GM23248 (cell line): Measurements from ENCODE around the gene DNAAF8. TPM values are rescaled to one million over a fixed set of nuclear protein-coding genes. Genes with fewer than 3 reads are reported as not detected.

Experiments
- DNase-seq: peaks from one replicate; pipeline ENCODE4 v3.0.0-alpha.2; 2015
- H2AFZ ChIP-seq: fragments of 200-600 bp; sonication (generic); 2 replicates; pipeline ENCODE4 v1.6.1; 2016; ENCODE audit warnings: antibody characterized with exemption
- H3F3A ChIP-seq: fragments of 200-600 bp; sonication (generic); 2 replicates; pipeline ENCODE4 v1.6.1; 2016; ENCODE audit warnings: mild to moderate bottlenecking, antibody characterized with exemption, mixed run types; ENCODE audit not compliant: insufficient read depth
- H3K27ac ChIP-seq: fragments of 200-600 bp; sonication (generic); 2 replicates; pipeline ENCODE4 v1.5.1; 2016; ENCODE audit warnings: mild to moderate bottlenecking
- H3K27me3 ChIP-seq: fragments of 200-600 bp; sonication (generic); replicated peaks from 2 replicates; pipeline ENCODE4 v1.6.1; 2016; ENCODE audit warnings: mild to moderate bottlenecking; ENCODE audit not compliant: insufficient read depth
- H3K36me3 ChIP-seq: fragments of 200-600 bp; sonication (generic); 2 replicates; pipeline ENCODE4 v1.6.1; 2016; ENCODE audit warnings: low read depth, mild to moderate bottlenecking
- H3K4me1 ChIP-seq: fragments of 200-600 bp; sonication (generic); 2 replicates; pipeline ENCODE4 v1.6.1; 2016; ENCODE audit warnings: mild to moderate bottlenecking; ENCODE audit not compliant: insufficient read depth
- H3K4me2 ChIP-seq: fragments of 200-600 bp; sonication (generic); one replicate; pipeline ENCODE4 v1.6.1; 2016; ENCODE audit warnings: mild to moderate bottlenecking; ENCODE audit not compliant: unreplicated experiment
- H3K4me3 ChIP-seq: fragments of 200-600 bp; sonication (generic); 2 replicates; pipeline ENCODE4 v1.5.1; 2016; ENCODE audit warnings: mild to moderate bottlenecking
- H3K79me2 ChIP-seq: fragments of 200-600 bp; sonication (generic); 2 replicates; pipeline ENCODE4 v1.6.1; 2016; ENCODE audit warnings: mild to moderate bottlenecking; ENCODE audit not compliant: insufficient read depth
- H3K9ac ChIP-seq: fragments of 200-600 bp; sonication (generic); 2 replicates; pipeline ENCODE4 v1.6.1; 2016; ENCODE audit warnings: mild to moderate bottlenecking
- H3K9me2 ChIP-seq: fragments of 200-600 bp; sonication (generic); 2 replicates; pipeline ENCODE4 v1.6.1; 2016; ENCODE audit warnings: mixed run types, mild to moderate bottlenecking, moderate library complexity; ENCODE audit not compliant: insufficient read depth
- H3K9me3 ChIP-seq: fragments of 200-600 bp; sonication (generic); one replicate; pipeline ENCODE4 v1.6.1; 2017; ENCODE audit warnings: low read depth
- H4K20me1 ChIP-seq: fragments of 200-600 bp; sonication (generic); 2 replicates; pipeline ENCODE4 v1.6.0; 2016; ENCODE audit not compliant: insufficient read depth
- EZH2 ChIP-seq: fragments of 200-600 bp; sonication (generic); IDR thresholded peaks from 2 replicates; pipeline ENCODE4 v1.6.1; 2018; ENCODE audit warnings: antibody characterized with exemption, mild to moderate bottlenecking; ENCODE audit not compliant: insufficient read depth, poor library complexity, severe bottlenecking
- EZH2phosphoT487 ChIP-seq: fragments of 200-600 bp; sonication (generic); IDR thresholded peaks from 2 replicates; pipeline ENCODE4 v1.6.1; 2018; ENCODE audit warnings: antibody characterized with exemption, moderate library complexity, mild to moderate bottlenecking, low read depth; ENCODE audit not compliant: insufficient read depth
- WGBS, 2 experiments: methylation state at CpG; one replicate each; pipeline ENCODE4 v1.1.6; 2015 to 2017; ENCODE audit warnings: low lambda C conversion rate in 2 of 2, low coverage in 1 of 2; ENCODE audit errors: missing lambda C conversion rate in 2 of 2; 5-methylcytosine and 5-hydroxymethylcytosine counted together
- in situ Hi-C: fragments of 300-500 bp; cut with MboI; formaldehyde crosslinking; loops from 2 replicates; pipeline ENCODE4 v1.15.0; 2020
- polyA plus RNA-seq: library from polyadenylated mRNA; unstranded; fragments of >200 nt; fragmentation: Nextera tagmentation; extraction: Ambion mirVana; gene quantifications from 2 replicates; pipeline ENCODE4 v1.2.1, GENCODE V29; 2016
- total RNA-seq: library from RNA; depleted of rRNA; stranded (reverse); fragments of >200 nt; shearing (Covaris generic); gene quantifications from 2 replicates; pipeline ENCODE4 v1.2.3, GENCODE V29; 2014

The DNAAF8 gene
- total and polyA plus RNA-seq, 2 experiments from 2014 or later = 0.86 to 1.7 TPM

DNA sequence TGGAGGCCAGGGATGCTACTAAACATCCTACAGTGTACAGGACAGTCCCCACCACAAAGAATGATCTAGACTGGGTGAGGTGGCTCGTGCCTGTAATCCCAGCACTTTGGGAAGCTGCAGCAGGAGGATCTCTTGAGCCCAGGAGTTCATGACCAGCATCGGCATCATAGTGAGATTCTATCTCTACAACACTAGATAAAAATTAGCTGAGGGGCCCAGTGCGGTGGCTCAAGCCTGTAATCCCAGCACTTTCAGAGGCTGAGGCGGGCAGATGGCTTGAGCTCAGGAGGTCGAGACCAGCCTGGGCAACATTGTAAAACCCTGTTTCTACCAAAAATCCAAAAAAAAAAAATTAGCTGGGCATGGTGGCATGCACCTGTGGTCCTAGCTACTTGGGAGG is 38.0 kb downstream of the DNAAF8 start:
- H3F3A ChIP-seq = peaks cover 8% of the 10 kb centered on the region; the same call in 1 of the 2 replicates
- H3K36me3 ChIP-seq = no peaks in the 10 kb centered on the region
- H3K9me3 ChIP-seq = no peaks in the 10 kb centered on the region
- TF ChIP-seq EZH2phosphoT487 (no peak), EZH2 (no peak)
- H3K4me1 ChIP-seq = no peaks in the 10 kb centered on the region
- DNase-seq = no peak
- in situ Hi-C loops = no loop called here
- H3K4me2 ChIP-seq = no peak overlapping the region
- H3K9ac ChIP-seq = no peak overlapping the region
- no peak overlapping the region for H3K4me3 ChIP-seq
- H4K20me1 ChIP-seq = no peaks in the 10 kb centered on the region
- H3K9me2 ChIP-seq = no peaks in the 10 kb centered on the region
- no peaks in the 10 kb centered on the region for H3K27me3 ChIP-seq
- no peak overlapping the region for H3K27ac ChIP-seq
- no peaks in the 10 kb centered on the region for H3K79me2 ChIP-seq
- no peak overlapping the region for H2AFZ ChIP-seq
- WGBS, 2 experiments = 66 to 69% methylated on average over 5 of the region's 5 CpGs

DNA sequence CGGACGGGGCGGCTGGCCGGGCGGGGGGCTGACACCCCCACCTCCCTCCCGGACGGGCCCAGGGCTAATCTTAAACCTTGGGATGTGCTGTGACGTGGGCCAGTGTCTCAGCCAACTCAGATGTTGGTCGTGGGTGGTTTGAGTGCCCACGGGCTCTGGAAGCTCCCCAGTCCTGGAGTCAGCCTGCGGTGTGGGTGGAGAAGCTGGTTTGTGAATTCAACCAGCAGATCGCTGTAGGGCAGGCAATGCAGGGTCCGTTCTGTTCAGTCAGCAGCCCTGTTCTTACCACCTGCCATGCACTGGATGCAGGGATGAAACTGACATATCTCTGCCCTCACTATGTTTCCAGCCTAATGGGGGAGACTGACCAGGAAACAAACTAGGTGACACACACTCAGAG is 40.7 kb downstream of the DNAAF8 start:
- DNase-seq = no peak
- no peak overlapping the region for H2AFZ ChIP-seq
- H3K4me1 ChIP-seq = no peaks in the 10 kb centered on the region
- H3K4me2 ChIP-seq = no peak overlapping the region
- TF ChIP-seq EZH2phosphoT487 (no peak), EZH2 (no peak)
- no peaks in the 10 kb centered on the region for H3K27me3 ChIP-seq
- 70 to 80% methylated on average over 4 to 8 of the region's 13 CpGs for WGBS, 2 experiments
- in situ Hi-C loops = no loop called here
- H3F3A ChIP-seq = no peaks in the 10 kb centered on the region
- no peaks in the 10 kb centered on the region for H3K9me3 ChIP-seq
- no peaks in the 10 kb centered on the region for H3K9me2 ChIP-seq
- no peaks in the 10 kb centered on the region for H3K79me2 ChIP-seq
- no peak overlapping the region for H3K27ac ChIP-seq
- no peaks in the 10 kb centered on the region for H4K20me1 ChIP-seq
- no peaks in the 10 kb centered on the region for H3K36me3 ChIP-seq
- H3K4me3 ChIP-seq = no peak overlapping the region
- no peak overlapping the region for H3K9ac ChIP-seq

DNA sequence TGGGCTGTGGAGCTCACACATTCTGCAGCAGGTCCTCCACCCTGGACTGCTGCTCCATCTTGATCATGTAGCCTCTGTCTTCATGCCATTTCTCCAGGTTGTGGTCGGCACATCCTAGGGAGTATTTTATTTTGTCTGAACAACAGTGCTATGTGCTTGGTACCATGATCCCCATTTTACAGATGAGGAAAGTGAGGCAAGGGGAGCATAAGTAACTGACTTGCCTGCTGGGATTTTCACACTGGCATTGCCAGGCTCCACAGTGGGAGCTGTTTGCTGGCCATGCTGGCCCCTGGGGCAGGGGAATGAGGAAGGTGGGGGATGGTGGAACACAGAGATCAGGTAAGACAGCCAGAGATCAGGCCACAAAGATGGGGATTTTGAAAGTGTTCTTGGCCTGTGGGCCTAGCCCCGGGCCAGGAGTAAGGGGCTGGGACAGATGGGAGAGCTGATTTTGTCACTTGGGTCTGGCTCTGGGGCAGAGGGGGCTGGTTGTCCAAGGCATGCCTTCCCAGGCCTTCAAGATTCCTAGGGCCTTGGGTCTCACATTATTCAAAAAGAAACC is 41.9 kb downstream of the DNAAF8 start:
- DNase-seq = no peak
- H4K20me1 ChIP-seq = no peaks in the 10 kb centered on the region
- TF ChIP-seq EZH2 (no peak), EZH2phosphoT487 (no peak)

DNA sequence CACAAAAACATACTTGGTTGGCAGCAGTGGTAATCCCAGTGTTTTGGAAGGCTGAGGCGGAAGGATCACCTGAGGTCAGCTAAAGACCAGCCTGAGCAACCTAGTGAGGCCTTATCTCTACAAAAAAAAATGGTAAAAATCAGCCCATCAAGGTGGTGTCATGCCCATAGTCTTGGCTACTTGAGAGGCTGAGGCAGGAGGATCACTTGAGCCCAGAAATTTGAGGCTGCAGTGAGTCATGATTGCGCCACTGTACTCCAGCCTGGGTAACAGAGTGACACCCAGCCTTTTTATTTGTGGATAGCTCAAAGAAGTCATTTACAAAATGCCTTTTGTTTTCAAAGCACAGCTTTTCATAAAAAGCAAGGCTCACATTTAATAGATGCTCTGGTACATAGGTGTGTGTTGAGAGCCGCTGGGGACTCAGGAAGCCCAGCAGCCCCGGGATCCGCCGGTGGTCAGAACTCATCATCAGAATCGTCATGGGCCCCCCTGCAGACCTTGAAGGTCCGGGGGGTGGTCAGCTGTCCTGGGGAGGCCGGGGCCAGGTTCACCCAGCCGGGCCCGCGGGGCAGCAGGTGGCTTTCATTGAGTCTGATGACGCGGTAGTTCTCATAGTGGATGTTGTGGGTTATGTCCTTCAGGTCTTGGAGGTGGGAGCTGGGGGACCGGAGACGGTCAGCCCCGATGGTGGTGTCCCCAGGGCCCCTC is 43.2 kb downstream of the DNAAF8 start:
- Histone ChIP-seq H3K4me2 (no peak overlapping the region), H3K27me3 (no peaks in the 10 kb centered on the region), H3K4me3 (no peak overlapping the region), H3K27ac (no peak overlapping the region), H3K79me2 (no peaks in the 10 kb centered on the region), H3K9me3 (no peaks in the 10 kb centered on the region), H2AFZ (no peak overlapping the region), H3F3A (no peaks in the 10 kb centered on the region), H3K4me1 (no peaks in the 10 kb centered on the region), H4K20me1 (no peaks in the 10 kb centered on the region), H3K9me2 (no peaks in the 10 kb centered on the region), H3K36me3 (no peaks in the 10 kb centered on the region), H3K9ac (no peak overlapping the region)
- no peak for DNase-seq
- in situ Hi-C loops = no loop called here
- no peak for TF ChIP-seq EZH2
- no peak for TF ChIP-seq EZH2phosphoT487
- 70 to 76% methylated on average over 17 of the region's 17 CpGs for WGBS, 2 experiments

More for the DNA sequence above, 41.9 kb downstream of the DNAAF8 start:
- H3K27me3 ChIP-seq = no peaks in the 10 kb centered on the region
- no peak overlapping the region for H2AFZ ChIP-seq
- H3K4me3 ChIP-seq = no peak overlapping the region
- H3K9me2 ChIP-seq = no peaks in the 10 kb centered on the region
- no peaks in the 10 kb centered on the region for H3F3A ChIP-seq
- H3K4me2 ChIP-seq = no peak overlapping the region
- no peaks in the 10 kb centered on the region for H3K4me1 ChIP-seq
- no peak overlapping the region for H3K27ac ChIP-seq
- no peaks in the 10 kb centered on the region for H3K36me3 ChIP-seq
- H3K9me3 ChIP-seq = no peaks in the 10 kb centered on the region
- in situ Hi-C loops = no loop called here
- H3K79me2 ChIP-seq = no peaks in the 10 kb centered on the region
- H3K9ac ChIP-seq = no peak overlapping the region
- 74 to 78% methylated on average over 2 of the region's 2 CpGs for WGBS, 2 experiments
